ENCODE measurements around the gene PHF8. TPM values are rescaled to one million over a fixed set of nuclear protein-coding genes. Genes with fewer than 3 reads are reported as not detected.
A peak's percentile ranks its signal among the peaks of the same experiment; 100 is the strongest.

PHF8 gene
- polyA plus RNA-seq, 4 donors = 5.7 to 22.4 (median 7.6) TPM

GRCh38 chrX:53997724-53998123 lies 46.5 kb downstream of the PHF8 start:
- DNase-seq = peak; percentile 44 to 48
- H3K4me1 ChIP-seq (ENCODE audit: control insufficient read depth in 3 of 3, insufficient read depth in 2 of 3, low read depth in 1 of 3, low read length in 2 of 3) = peaks cover 0 to 5% (median 0%) of the 10 kb centered on the region in 3 donors
- no peak for FAIRE-seq
- 10 to 60% (median 36%) methylated on average over 2 of the region's 2 CpGs for WGBS, 3 donors
- H3K27me3 ChIP-seq (ENCODE audit: control insufficient read depth in 3 of 3, insufficient read depth in 3 of 3, low read length in 3 of 3) = no peaks in the 10 kb centered on the region
- H3K27ac ChIP-seq (ENCODE audit: low read depth in 1 of 3, low read length in 2 of 3) = peak overlapping the region in 1 of 3 donors; percentile 40
- H3K36me3 ChIP-seq (ENCODE audit: control insufficient read depth in 3 of 3, insufficient read depth in 2 of 3, low read depth in 1 of 3, low read length in 3 of 3) = peaks cover 3 to 28% (median 6%) of the 10 kb centered on the region in 3 donors
- H3K9me3 ChIP-seq (ENCODE audit: control insufficient read depth in 2 of 2, insufficient read depth in 1 of 2, low read depth in 1 of 2, low read length in 1 of 2) = no peaks in the 10 kb centered on the region
- H3K4me3 ChIP-seq (ENCODE audit: low read depth in 1 of 3, low read length in 3 of 3) = no peak overlapping the region

GRCh38 chrX:53992589-53992988 lies 51.7 kb downstream of the PHF8 start:
- no peak for FAIRE-seq
- peaks cover 0 to 19% (median 5%) of the 10 kb centered on the region in 3 donors for H3K36me3 ChIP-seq (ENCODE audit: control insufficient read depth in 3 of 3, insufficient read depth in 2 of 3, low read depth in 1 of 3, low read length in 3 of 3)
- WGBS, 3 donors = 73 to 100% (median 95%) methylated on average over 2 to 4 of the region's 4 CpGs

GRCh38 chrX:53990171-53990570 lies 54.1 kb downstream of the PHF8 start:
- no peaks in the 10 kb centered on the region for H3K9me3 ChIP-seq (ENCODE audit: control insufficient read depth in 2 of 2, insufficient read depth in 1 of 2, low read depth in 1 of 2, low read length in 1 of 2)
- no peak overlapping the region for H3K4me3 ChIP-seq (ENCODE audit: low read depth in 1 of 3, low read length in 3 of 3)
- peaks cover 2 to 22% (median 8%) of the 10 kb centered on the region in 3 donors for H3K36me3 ChIP-seq (ENCODE audit: control insufficient read depth in 3 of 3, insufficient read depth in 2 of 3, low read depth in 1 of 3, low read length in 3 of 3)
- H3K27ac ChIP-seq (ENCODE audit: low read depth in 1 of 3, low read length in 2 of 3) = no peak overlapping the region
- no peaks in the 10 kb centered on the region for H3K4me1 ChIP-seq (ENCODE audit: control insufficient read depth in 3 of 3, insufficient read depth in 2 of 3, low read depth in 1 of 3, low read length in 2 of 3)
- H3K27me3 ChIP-seq (ENCODE audit: control insufficient read depth in 3 of 3, insufficient read depth in 3 of 3, low read length in 3 of 3) = no peaks in the 10 kb centered on the region
- DNase-seq (no peak), FAIRE-seq (no peak)
- WGBS, 3 donors = 74 to 79% (median 78%) methylated on average over 2 of the region's 2 CpGs

More at GRCh38 chrX:53992589-53992988, 51.7 kb downstream of the PHF8 start:
- H3K4me1 ChIP-seq (ENCODE audit: control insufficient read depth in 3 of 3, insufficient read depth in 2 of 3, low read depth in 1 of 3, low read length in 2 of 3) = peaks cover 0 to 3% (median 0%) of the 10 kb centered on the region in 3 donors
- H3K27me3 ChIP-seq (ENCODE audit: control insufficient read depth in 3 of 3, insufficient read depth in 3 of 3, low read length in 3 of 3) = no peaks in the 10 kb centered on the region
- DNase-seq = no peak
- no peak overlapping the region for H3K27ac ChIP-seq (ENCODE audit: low read depth in 1 of 3, low read length in 2 of 3)
- H3K9me3 ChIP-seq (ENCODE audit: control insufficient read depth in 2 of 2, insufficient read depth in 1 of 2, low read depth in 1 of 2, low read length in 1 of 2) = no peaks in the 10 kb centered on the region
- H3K4me3 ChIP-seq (ENCODE audit: low read depth in 1 of 3, low read length in 3 of 3) = no peak overlapping the region

- H3K9me3 ChIP-seq (ENCODE audit: control insufficient read depth in 2 of 2, insufficient read depth in 1 of 2, low read depth in 1 of 2, low read length in 1 of 2) = no peaks in the 10 kb centered on the region
- WGBS, 3 donors = 79 to 97% (median 93%) methylated on average over 12 of the region's 12 CpGs
- FAIRE-seq = no peak
- no peaks in the 10 kb centered on the region for H3K4me1 ChIP-seq (ENCODE audit: control insufficient read depth in 3 of 3, insufficient read depth in 2 of 3, low read depth in 1 of 3, low read length in 2 of 3)
- H3K36me3 ChIP-seq (ENCODE audit: control insufficient read depth in 3 of 3, insufficient read depth in 2 of 3, low read depth in 1 of 3, low read length in 3 of 3) = peaks cover 2 to 15% (median 4%) of the 10 kb centered on the region in 3 donors
- no peaks in the 10 kb centered on the region for H3K27me3 ChIP-seq (ENCODE audit: control insufficient read depth in 3 of 3, insufficient read depth in 3 of 3, low read length in 3 of 3)
- H3K4me3 ChIP-seq (ENCODE audit: low read depth in 1 of 3, low read length in 3 of 3) = no peak overlapping the region
- DNase-seq = no peak
- H3K27ac ChIP-seq (ENCODE audit: low read depth in 1 of 3, low read length in 2 of 3) = no peak overlapping the region
These were observed 59.4 kb downstream of the PHF8 start for GRCh38 chrX:53984895-53985294.

GRCh38 chrX:53974529-53974928 lies 69.7 kb downstream of the PHF8 start:
- WGBS, 3 donors = 95 to 98% (median 97%) methylated on average over 6 of the region's 6 CpGs
- no peak for FAIRE-seq

GRCh38 chrX:53969540-53969939 lies 74.7 kb downstream of the PHF8 start:
- Histone ChIP-seq H3K36me3 (ENCODE audit: control insufficient read depth in 3 of 3, insufficient read depth in 2 of 3, low read depth in 1 of 3, low read length in 3 of 3) (peaks cover 0 to under 1% (median 0%) of the 10 kb centered on the region in 3 donors), H3K9me3 (ENCODE audit: control insufficient read depth in 2 of 2, insufficient read depth in 1 of 2, low read depth in 1 of 2, low read length in 1 of 2) (no peaks in the 10 kb centered on the region), H3K27ac (ENCODE audit: low read depth in 1 of 3, low read length in 2 of 3) (no peak overlapping the region), H3K4me3 (ENCODE audit: low read depth in 1 of 3, low read length in 3 of 3) (no peak overlapping the region), H3K27me3 (ENCODE audit: control insufficient read depth in 3 of 3, insufficient read depth in 3 of 3, low read length in 3 of 3) (no peaks in the 10 kb centered on the region), H3K4me1 (ENCODE audit: control insufficient read depth in 3 of 3, insufficient read depth in 2 of 3, low read depth in 1 of 3, low read length in 2 of 3) (no peaks in the 10 kb centered on the region)
- no peak for FAIRE-seq
- 82 to 97% (median 92%) methylated on average over 3 of the region's 3 CpGs for WGBS, 3 donors
- DNase-seq = no peak

More at GRCh38 chrX:53974529-53974928, 69.7 kb downstream of the PHF8 start:
- no peaks in the 10 kb centered on the region for H3K27me3 ChIP-seq (ENCODE audit: control insufficient read depth in 3 of 3, insufficient read depth in 3 of 3, low read length in 3 of 3)
- peaks cover 0 to 2% (median 0%) of the 10 kb centered on the region in 3 donors for H3K36me3 ChIP-seq (ENCODE audit: control insufficient read depth in 3 of 3, insufficient read depth in 2 of 3, low read depth in 1 of 3, low read length in 3 of 3)
- H3K4me1 ChIP-seq (ENCODE audit: control insufficient read depth in 3 of 3, insufficient read depth in 2 of 3, low read depth in 1 of 3, low read length in 2 of 3) = no peaks in the 10 kb centered on the region
- no peak overlapping the region for H3K27ac ChIP-seq (ENCODE audit: low read depth in 1 of 3, low read length in 2 of 3)
- H3K9me3 ChIP-seq (ENCODE audit: control insufficient read depth in 2 of 2, insufficient read depth in 1 of 2, low read depth in 1 of 2, low read length in 1 of 2) = no peaks in the 10 kb centered on the region
- no peak overlapping the region for H3K4me3 ChIP-seq (ENCODE audit: low read depth in 1 of 3, low read length in 3 of 3)
- DNase-seq = no peak

GRCh38 chrX:53950130-53950733 lies 94.0 kb downstream of the PHF8 start:
- H3K27me3 ChIP-seq (ENCODE audit: control insufficient read depth in 3 of 3, insufficient read depth in 3 of 3, low read length in 3 of 3) = no peaks in the 10 kb centered on the region
- H3K27ac ChIP-seq (ENCODE audit: low read depth in 1 of 3, low read length in 2 of 3) = no peak overlapping the region
- no peaks in the 10 kb centered on the region for H3K9me3 ChIP-seq (ENCODE audit: control insufficient read depth in 2 of 2, insufficient read depth in 1 of 2, low read depth in 1 of 2, low read length in 1 of 2)
- no peaks in the 10 kb centered on the region for H3K4me1 ChIP-seq (ENCODE audit: control insufficient read depth in 3 of 3, insufficient read depth in 2 of 3, low read depth in 1 of 3, low read length in 2 of 3)
- no peak for FAIRE-seq
- WGBS, 3 donors = 78 to 94% (median 89%) methylated on average over 3 of the region's 3 CpGs
- H3K4me3 ChIP-seq (ENCODE audit: low read depth in 1 of 3, low read length in 3 of 3) = no peak overlapping the region
- H3K36me3 ChIP-seq (ENCODE audit: control insufficient read depth in 3 of 3, insufficient read depth in 2 of 3, low read depth in 1 of 3, low read length in 3 of 3) = peaks cover 0 to 2% (median 0%) of the 10 kb centered on the region in 3 donors
- no peak for DNase-seq

GRCh38 chrX:53940180-53940579 lies 104.1 kb downstream of the PHF8 start:
- DNase-seq (no peak), FAIRE-seq (no peak)
- Histone ChIP-seq H3K4me1 (ENCODE audit: control insufficient read depth in 3 of 3, insufficient read depth in 2 of 3, low read depth in 1 of 3, low read length in 2 of 3) (no peaks in the 10 kb centered on the region), H3K4me3 (ENCODE audit: low read depth in 1 of 3, low read length in 3 of 3) (no peak overlapping the region), H3K27me3 (ENCODE audit: control insufficient read depth in 3 of 3, insufficient read depth in 3 of 3, low read length in 3 of 3) (no peaks in the 10 kb centered on the region), H3K27ac (ENCODE audit: low read depth in 1 of 3, low read length in 2 of 3) (no peak overlapping the region), H3K36me3 (ENCODE audit: control insufficient read depth in 3 of 3, insufficient read depth in 2 of 3, low read depth in 1 of 3, low read length in 3 of 3) (peaks cover 0 to 30% (median 3%) of the 10 kb centered on the region in 3 donors), H3K9me3 (ENCODE audit: control insufficient read depth in 2 of 2, insufficient read depth in 1 of 2, low read depth in 1 of 2, low read length in 1 of 2) (no peaks in the 10 kb centered on the region)
- 89 to 98% (median 91%) methylated on average over 8 of the region's 8 CpGs for WGBS, 3 donors

GRCh38 chrX:53939127-53939526 lies 105.1 kb downstream of the PHF8 start:
- Histone ChIP-seq H3K27me3 (ENCODE audit: control insufficient read depth in 3 of 3, insufficient read depth in 3 of 3, low read length in 3 of 3) (no peaks in the 10 kb centered on the region), H3K27ac (ENCODE audit: low read depth in 1 of 3, low read length in 2 of 3) (no peak overlapping the region), H3K9me3 (ENCODE audit: control insufficient read depth in 2 of 2, insufficient read depth in 1 of 2, low read depth in 1 of 2, low read length in 1 of 2) (no peaks in the 10 kb centered on the region), H3K36me3 (ENCODE audit: control insufficient read depth in 3 of 3, insufficient read depth in 2 of 3, low read depth in 1 of 3, low read length in 3 of 3) (peaks cover 0 to 30% (median 3%) of the 10 kb centered on the region in 3 donors), H3K4me1 (ENCODE audit: control insufficient read depth in 3 of 3, insufficient read depth in 2 of 3, low read depth in 1 of 3, low read length in 2 of 3) (no peaks in the 10 kb centered on the region), H3K4me3 (ENCODE audit: low read depth in 1 of 3, low read length in 3 of 3) (no peak overlapping the region)
- no peak for DNase-seq
- FAIRE-seq = no peak
- 83 to 96% (median 87%) methylated on average over 3 of the region's 3 CpGs for WGBS, 3 donors
